H1 (cell line): Measurements from ENCODE around the gene DCDC2. TPM values are rescaled to one million over a fixed set of nuclear protein-coding genes. Genes with fewer than 3 reads are reported as not detected.

Experiments used
- CTCF ChIA-PET: fragments of 300-600 bp; sonication (Branson Sonifier 250); formaldehyde crosslinking; loops from one replicate; lab custom pipeline; 2021; ENCODE audit not compliant: partially characterized antibody; lab: Charles Lee
- POLR2A ChIA-PET: fragments of 300-600 bp; sonication (Branson Sonifier 250); formaldehyde crosslinking; loops from one replicate; lab custom pipeline; 2021; ENCODE audit warnings: inconsistent platforms; ENCODE audit not compliant: partially characterized antibody; lab: Charles Lee
- DNase-seq, 2 experiments: peaks; one replicate each; pipeline versions ENCODE4 v3.0.0 to v3.0.0-alpha.2; 2010 to 2022; ENCODE audit warnings: low spot score in 2 of 2, low read depth in 1 of 2, mixed read lengths in 1 of 2
- FAIRE-seq: peaks from 2 replicates; lab custom pipeline; 2011; peaks lifted over from hg19 to GRCh38; lab: Jason Lieb, UNC
- H2AFZ ChIP-seq: 2 replicates; pipeline ENCODE4 v1.8.1; 2012; ENCODE audit warnings: low read length, inconsistent platforms
- H2AK5ac ChIP-seq: 2 replicates; pipeline ENCODE4 v1.6.1; 2013; ENCODE audit warnings: low read depth, low read length
- H2BK120ac ChIP-seq: replicated peaks from 2 replicates; pipeline ENCODE3; 2013; ENCODE audit warnings: low read depth, low read length, inconsistent platforms
- H2BK12ac ChIP-seq: 2 replicates; pipeline ENCODE4 v1.6.1; 2013; ENCODE audit warnings: low read depth, low read length
- H2BK15ac ChIP-seq: 2 replicates; pipeline ENCODE4 v1.6.1; 2013; ENCODE audit warnings: low read length
- H2BK20ac ChIP-seq: 2 replicates; pipeline ENCODE4 v1.6.1; 2013; ENCODE audit warnings: low read length
- H2BK5ac ChIP-seq: 2 replicates; pipeline ENCODE4 v1.6.1; 2013; ENCODE audit warnings: low read depth, low read length
- H3K14ac ChIP-seq: 2 replicates; pipeline ENCODE4 v1.6.1; 2013; ENCODE audit warnings: inconsistent platforms; ENCODE audit not compliant: insufficient read length
- H3K18ac ChIP-seq: 2 replicates; pipeline ENCODE4 v1.6.1; 2013; ENCODE audit warnings: low read length; ENCODE audit errors: extremely low read depth
- H3K23ac ChIP-seq: 2 replicates; pipeline ENCODE4 v1.6.1; 2013; ENCODE audit warnings: inconsistent platforms; ENCODE audit not compliant: insufficient read length
- H3K23me2 ChIP-seq: 2 replicates; pipeline ENCODE4 v1.6.1; 2013; ENCODE audit warnings: low read depth, low read length
- H3K27ac ChIP-seq: 2 replicates; pipeline ENCODE4 v1.6.1; 2011; ENCODE audit warnings: low read depth, low read length, inconsistent platforms
- H3K27me3 ChIP-seq, 4 experiments: replicated peaks in 1 of 4; 1 replicate in 1 of 4; 2 replicates in 3 of 4; pipeline versions ENCODE4 v1.6.1 to v1.8.1; 2011 to 2013; ENCODE audit warnings: low read length in 3 of 4, mild to moderate bottlenecking in 3 of 4, inconsistent platforms in 2 of 4, mixed read lengths in 2 of 4, moderate library complexity in 1 of 4; ENCODE audit not compliant: control insufficient read depth in 3 of 4, insufficient read depth in 3 of 4; ENCODE audit errors: extremely low read depth in 1 of 4
- H3K36me3 ChIP-seq, 4 experiments: 2 replicates each; pipeline versions ENCODE4 v1.6.1 to v1.8.1; 2011 to 2013; ENCODE audit warnings: mild to moderate bottlenecking in 4 of 4, low read length in 3 of 4, moderate library complexity in 2 of 4, control low read depth in 1 of 4, inconsistent platforms in 1 of 4; ENCODE audit not compliant: insufficient read depth in 4 of 4, control insufficient read depth in 2 of 4
- H3K4ac ChIP-seq: replicated peaks from 2 replicates; pipeline ENCODE3; 2013; ENCODE audit warnings: low read length, low read depth, mixed read lengths, inconsistent platforms; ENCODE audit not compliant: insufficient read length
- H3K4me1 ChIP-seq, 4 experiments: replicated peaks in 1 of 4; 1 replicate in 1 of 4; 2 replicates in 3 of 4; pipeline versions ENCODE4 v1.6.1 to v1.8.1; 2011 to 2013; ENCODE audit warnings: low read length in 3 of 4, inconsistent platforms in 2 of 4, mixed read lengths in 1 of 4; ENCODE audit not compliant: insufficient read depth in 4 of 4, control insufficient read depth in 3 of 4
- H3K4me2 ChIP-seq, 2 experiments: 2 replicates each; pipeline versions ENCODE4 v1.6.1 to v1.8.1; 2011 to 2013; ENCODE audit warnings: low read depth in 2 of 2, low read length in 2 of 2, control low read depth in 1 of 2, inconsistent platforms in 1 of 2, mild to moderate bottlenecking in 1 of 2; ENCODE audit not compliant: insufficient read depth in 1 of 2
- H3K4me3 ChIP-seq, 4 experiments: fragments of 200-600, 300-600 bp in 1 of 4; sonication (generic), shearing (Covaris generic), sonication (Bioruptor Twin) in 1 of 4; 2 replicates each; pipeline versions ENCODE4 v1.5.1 to v1.8.1; 2011 to 2016; ENCODE audit warnings: low read length in 4 of 4, low read depth in 3 of 4, control low read depth in 2 of 4, inconsistent platforms in 2 of 4, mild to moderate bottlenecking in 2 of 4, mixed read lengths in 1 of 4, moderate library complexity in 1 of 4; ENCODE audit not compliant: insufficient read depth in 2 of 4; ENCODE audit errors: extremely low read depth in 1 of 4
- H3K56ac ChIP-seq: replicated peaks from 2 replicates; pipeline ENCODE3; 2013; ENCODE audit warnings: low read depth, mild to moderate bottlenecking, mixed read lengths, low read length, inconsistent platforms; ENCODE audit not compliant: insufficient read length
- H3K79me1 ChIP-seq: 2 replicates; pipeline ENCODE4 v1.6.1; 2013; ENCODE audit warnings: low read depth, low read length, control low read depth
- H3K79me2 ChIP-seq, 2 experiments: 2 replicates each; pipeline versions ENCODE4 v1.6.1 to v1.8.1; 2012 to 2013; ENCODE audit warnings: low read length in 2 of 2, mild to moderate bottlenecking in 2 of 2, inconsistent platforms in 1 of 2; ENCODE audit not compliant: insufficient read depth in 2 of 2, control insufficient read depth in 1 of 2
- H3K9ac ChIP-seq, 4 experiments: replicated peaks in 1 of 4; 1 replicate in 1 of 4; 2 replicates in 3 of 4; pipeline versions ENCODE4 v1.6.1 to v1.8.1; 2011 to 2013; ENCODE audit warnings: low read depth in 3 of 4, low read length in 3 of 4, control low read depth in 2 of 4, mild to moderate bottlenecking in 2 of 4, moderate library complexity in 2 of 4, inconsistent platforms in 1 of 4; ENCODE audit errors: extremely low read depth in 1 of 4
- H3K9me3 ChIP-seq, 2 experiments: 2 replicates each; pipeline versions ENCODE4 v1.6.1 to v1.8.1; 2012 to 2013; ENCODE audit warnings: mild to moderate bottlenecking in 2 of 2, moderate library complexity in 2 of 2, control low read depth in 1 of 2, inconsistent platforms in 1 of 2, low read depth in 1 of 2, low read length in 1 of 2, mixed read lengths in 1 of 2; ENCODE audit not compliant: insufficient read depth in 2 of 2
- H4K20me1 ChIP-seq, 2 experiments: replicated peaks in 1 of 2; 2 replicates each; pipeline versions ENCODE3 to v1.8.1; 2011 to 2013; ENCODE audit warnings: inconsistent platforms in 2 of 2, low read length in 2 of 2, mild to moderate bottlenecking in 1 of 2; ENCODE audit not compliant: insufficient read depth in 2 of 2, control insufficient read depth in 1 of 2
- H4K5ac ChIP-seq: 2 replicates; pipeline ENCODE4 v1.6.1; 2013; ENCODE audit warnings: low read length, low read depth, mixed read lengths, inconsistent platforms; ENCODE audit not compliant: insufficient read length
- H4K8ac ChIP-seq: 2 replicates; pipeline ENCODE4 v1.8.0; 2013; ENCODE audit warnings: mild to moderate bottlenecking, moderate library complexity, low read length, inconsistent platforms; ENCODE audit not compliant: insufficient read depth; ENCODE audit errors: extremely low read depth
- H4K91ac ChIP-seq: replicated peaks from 2 replicates; pipeline ENCODE3; 2013; ENCODE audit warnings: low read length, mixed read lengths, inconsistent platforms; ENCODE audit not compliant: insufficient read length
- SAP30 ChIP-seq: fragments of 300-600 bp; sonication (generic); IDR thresholded peaks from 2 replicates; pipeline ENCODE4 v1.7.1; 2012; ENCODE audit warnings: low read length, moderate library complexity, mild to moderate bottlenecking, inconsistent platforms; ENCODE audit not compliant: insufficient read depth, insufficient replicate concordance
- whole genome bisulfite sequencing, 2 experiments: shearing (Covaris generic) in 1 of 2; methylation state at CpG; one replicate each; pipeline versions ENCODE4 v1.1.6 to v1.1.7; 2013 to 2015; ENCODE audit warnings: low lambda C conversion rate in 2 of 2, mixed read lengths in 2 of 2, inconsistent platforms in 1 of 2, low coverage in 1 of 2, missing lambda C conversion rate in 1 of 2; ENCODE audit not compliant: insufficient replicate concordance in 2 of 2, insufficient coverage in 1 of 2, insufficient read length in 1 of 2; ENCODE audit errors: extremely low coverage in 1 of 2, missing lambda C conversion rate in 1 of 2; 5-methylcytosine and 5-hydroxymethylcytosine counted together
- polyA plus RNA-seq, 7 experiments: library from polyadenylated mRNA; depleted of rRNA in 3 of 7; stranded (reverse) in 5 of 7; unstranded in 2 of 7; fragments of >200 nt in 5 of 7; fragments of 200-250 nt in 2 of 7; gene quantifications; 1 replicate in 5 of 7; 2 replicates in 1 of 7; 4 replicates in 1 of 7; pipeline versions ENCODE4 v1.2.1 to v1.2.3, GENCODE V29; 2011 to 2013; ENCODE audit warnings: missing spikeins in 2 of 7, mixed read lengths in 2 of 7
- total RNA-seq: library from RNA; stranded (reverse); fragmentation: NEBNext Ultra II Directional; extraction: Animal tissue kit (Norgen Biotek cat#: 25700); gene quantifications from 2 replicates; pipeline ENCODE4 v1.2.1, GENCODE V29; 2021

DCDC2 gene
- total and polyA plus RNA-seq, 2 of the 8 experiments (the other 6 are each of a cell fraction or from before 2014, with no cell fraction given): 0.03 to 0.15 TPM

- H3K23ac ChIP-seq: no peak overlapping the region
- TF ChIP-seq SAP30: no peak
These were observed 218.8 kb downstream of the DCDC2 start for GRCh38 chr6:24139080-24139479.

More at GRCh38 chr6:24139080-24139479, 218.8 kb downstream of the DCDC2 start:
- Histone ChIP-seq H2AFZ (no peak overlapping the region), H2BK5ac (no peak overlapping the region), H3K27ac (no peak overlapping the region), H3K56ac (no peak overlapping the region), H3K27me3 (no peaks in the 10 kb centered on the region), H2BK15ac (no peak overlapping the region), H3K4me3 (no peak overlapping the region), H4K20me1 (no peaks in the 10 kb centered on the region), H3K9ac (no peak overlapping the region), H3K9me3 (no peaks in the 10 kb centered on the region; a peak in 1 of 4 replicates), H3K79me2 (no peaks in the 10 kb centered on the region), H3K79me1 (no peaks in the 10 kb centered on the region), H3K14ac (no peak overlapping the region), H4K91ac (no peak overlapping the region), H2BK20ac (no peak overlapping the region), H4K5ac (no peak overlapping the region), H2BK12ac (no peak overlapping the region), H3K4me2 (no peak overlapping the region), H2AK5ac (no peak overlapping the region), H4K8ac (no peak overlapping the region), H3K18ac (no peak overlapping the region), H3K4me1 (no peaks in the 10 kb centered on the region), H3K23me2 (no peaks in the 10 kb centered on the region), H2BK120ac (no peak overlapping the region), H3K4ac (no peak overlapping the region), H3K36me3 (no peaks in the 10 kb centered on the region)
- FAIRE-seq (no peak), DNase-seq (no peak)
- ChIA-PET CTCF (interaction anchor here (1.0 kb wide), 1 partner anchor 8 kb away, joined by 3 read pairs; no protein-coding TSS in a partner anchor), POLR2A (no interaction called here)
- 76% methylated on average over 2 of the region's 2 CpGs; no CpG with 5 or more reads in 1 of the 2 experiments for WGBS, 2 experiments
